Activated naive CD4-positive, alpha-beta T cell treated with anti-CD3 and anti-CD28 coated beads for 36 hours (primary cell): ENCODE results near the gene DEPDC1. TPM values are rescaled to one million over a fixed set of nuclear protein-coding genes. Genes with fewer than 3 reads are reported as not detected.

ENCODE experiments used
- CTCF ChIA-PET: fragments of 350-600 bp; sonication (Branson Sonifier 250); formaldehyde crosslinking; loops from one replicate; lab custom pipeline; 2021; ENCODE audit warnings: antibody characterized with exemption; lab: Charles Lee
- DNase-seq: peaks from one replicate; pipeline ENCODE4 v3.0.0-alpha.2; 2020
- H3K27ac Mint-ChIP-seq: one replicate; pipeline ENCODE4 v1.8.0; 2021; ENCODE audit warnings: mild to moderate bottlenecking, mixed read lengths
- H3K27me3 Mint-ChIP-seq: one replicate; pipeline ENCODE4 v1.8.0; 2021; ENCODE audit warnings: low read depth, mixed read lengths
- H3K36me3 Mint-ChIP-seq: one replicate; pipeline ENCODE4 v1.8.0; 2021; ENCODE audit warnings: low read depth, mixed read lengths
- H3K4me1 Mint-ChIP-seq: one replicate; pipeline ENCODE4 v1.8.0; 2021; ENCODE audit warnings: low read depth, mixed read lengths
- H3K4me3 Mint-ChIP-seq: one replicate; pipeline ENCODE4 v1.8.0; 2021; ENCODE audit warnings: mild to moderate bottlenecking, moderate library complexity, mixed read lengths
- H3K9me3 Mint-ChIP-seq: one replicate; pipeline ENCODE4 v1.8.0; 2021; ENCODE audit warnings: mixed read lengths
- intact Hi-C: fragments of 100-400 bp; cut with micrococcal nuclease; formaldehyde crosslinking; loops from one replicate; pipeline ENCODE4 v1.15.1; 2023
- total RNA-seq, 2 experiments: library from RNA; stranded (reverse); gene quantifications; one replicate each; pipeline ENCODE4 v1.2.3, GENCODE V29; 2021

DEPDC1 gene
- total RNA-seq, 2 experiments from 2014 or later: 18.3 to 20.7 TPM

- no peaks in the 10 kb centered on the region for H3K27me3 Mint-ChIP-seq
- DNase-seq: no peak
- CTCF ChIA-PET: interaction anchor here (0.6 kb wide), 1 partner anchor 1522 kb away, joined by 3 read pairs; no protein-coding TSS in a partner anchor
- H3K4me1 Mint-ChIP-seq: no peaks in the 10 kb centered on the region
- H3K27ac Mint-ChIP-seq: no peak overlapping the region
- H3K36me3 Mint-ChIP-seq: no peaks in the 10 kb centered on the region
- intact Hi-C loops: no loop called here
- no peak overlapping the region for H3K4me3 Mint-ChIP-seq
- H3K9me3 Mint-ChIP-seq: no peaks in the 10 kb centered on the region
Observed at GRCh38 chr1:68431076-68431475, 65.8 kb downstream of the DEPDC1 start.

GRCh38 chr1:68429233-68429808, 67.6 kb downstream of the DEPDC1 start:
- no peaks in the 10 kb centered on the region for H3K4me1 Mint-ChIP-seq
- H3K9me3 Mint-ChIP-seq: no peaks in the 10 kb centered on the region
- no peaks in the 10 kb centered on the region for H3K27me3 Mint-ChIP-seq

GRCh38 chr1:68426594-68426993, 70.3 kb downstream of the DEPDC1 start:
- no peaks in the 10 kb centered on the region for H3K4me1 Mint-ChIP-seq
- no peak overlapping the region for H3K4me3 Mint-ChIP-seq
- no peak overlapping the region for H3K27ac Mint-ChIP-seq
- H3K9me3 Mint-ChIP-seq: no peaks in the 10 kb centered on the region
- no peak for DNase-seq
- CTCF ChIA-PET: no interaction called here
- H3K36me3 Mint-ChIP-seq: no peaks in the 10 kb centered on the region
- intact Hi-C loops: no loop called here
- no peaks in the 10 kb centered on the region for H3K27me3 Mint-ChIP-seq

More at GRCh38 chr1:68429233-68429808, 67.6 kb downstream of the DEPDC1 start:
- CTCF ChIA-PET: interaction anchor here (0.5 kb wide), 1 partner anchor 405 kb away, joined by 3 read pairs; no protein-coding TSS in a partner anchor
- H3K27ac Mint-ChIP-seq: no peak overlapping the region
- no peak for DNase-seq
- intact Hi-C loops: no loop called here
- H3K36me3 Mint-ChIP-seq: no peaks in the 10 kb centered on the region
- no peak overlapping the region for H3K4me3 Mint-ChIP-seq

Other genes with a start within 250 kb of the DEPDC1 start
- not detected for gene RPE65, start 47.1 kb downstream of the DEPDC1 start, total RNA-seq